Osteoblast (primary cell): ENCODE measurements around the gene TRIM40. TPM values are rescaled to one million over a fixed set of nuclear protein-coding genes. Genes with fewer than 3 reads are reported as not detected.

ENCODE experiments used
- DNase-seq: peaks from one replicate; pipeline ENCODE4 v3.0.0; 2011; ENCODE audit warnings: low spot score, mixed read lengths; ENCODE audit not compliant: insufficient read length; ENCODE audit errors: missing footprints
- H2AFZ ChIP-seq: 2 replicates; pipeline ENCODE4 v1.6.0; 2011; ENCODE audit warnings: mild to moderate bottlenecking, low read length
- H3K27ac ChIP-seq: 2 replicates; pipeline ENCODE4 v1.5.1; 2011; ENCODE audit warnings: mild to moderate bottlenecking, low read depth, low read length, moderate library complexity
- H3K27me3 ChIP-seq: 2 replicates; pipeline ENCODE4 v1.6.0; 2012; ENCODE audit warnings: mild to moderate bottlenecking, control low read depth, inconsistent platforms, low read length, moderate library complexity; ENCODE audit not compliant: insufficient read depth
- H3K36me3 ChIP-seq: 2 replicates; pipeline ENCODE4 v1.5.1; 2011; ENCODE audit warnings: mild to moderate bottlenecking, low read length, control low read depth, moderate library complexity; ENCODE audit not compliant: insufficient read depth
- H3K4me1 ChIP-seq: 2 replicates; pipeline ENCODE4 v1.5.1; 2011; ENCODE audit warnings: mild to moderate bottlenecking, low read length, control low read depth, moderate library complexity; ENCODE audit not compliant: insufficient read depth
- H3K4me2 ChIP-seq: 2 replicates; pipeline ENCODE4 v1.6.0; 2011; ENCODE audit warnings: mild to moderate bottlenecking, low read length; ENCODE audit not compliant: insufficient read depth
- H3K4me3 ChIP-seq: fragments of 200-600 bp; sonication (generic); 3 replicates; pipeline ENCODE4 v1.5.1; 2012; ENCODE audit warnings: mild to moderate bottlenecking, low read length, inconsistent platforms; ENCODE audit not compliant: insufficient read depth
- H3K79me2 ChIP-seq: 2 replicates; pipeline ENCODE4 v1.6.0; 2012; ENCODE audit warnings: mild to moderate bottlenecking, low read length, control low read depth, inconsistent platforms; ENCODE audit not compliant: insufficient read depth
- H3K9me3 ChIP-seq: 2 replicates; pipeline ENCODE4 v1.5.1; 2011; ENCODE audit warnings: low read depth, low read length, control low read depth
- H4K20me1 ChIP-seq: 2 replicates; pipeline ENCODE4 v1.6.0; 2012; ENCODE audit warnings: mild to moderate bottlenecking, low read length, control low read depth; ENCODE audit not compliant: insufficient read depth
- total RNA-seq: library from RNA; depleted of rRNA; stranded (reverse); fragments of >200 nt; gene quantifications from 2 replicates; pipeline ENCODE4 v1.2.3, GENCODE V29; 2012
- TF ChIP-seq, protein P1 (sequence below): IDR thresholded peaks from 2 replicates; pipeline ENCODE4 v1.5.1; 2011; ENCODE audit warnings: mild to moderate bottlenecking, low read depth, low read length, moderate library complexity; ENCODE audit errors: extremely low read depth

The TRIM40 gene
- total RNA-seq, 1 donor = not detected

DNA sequence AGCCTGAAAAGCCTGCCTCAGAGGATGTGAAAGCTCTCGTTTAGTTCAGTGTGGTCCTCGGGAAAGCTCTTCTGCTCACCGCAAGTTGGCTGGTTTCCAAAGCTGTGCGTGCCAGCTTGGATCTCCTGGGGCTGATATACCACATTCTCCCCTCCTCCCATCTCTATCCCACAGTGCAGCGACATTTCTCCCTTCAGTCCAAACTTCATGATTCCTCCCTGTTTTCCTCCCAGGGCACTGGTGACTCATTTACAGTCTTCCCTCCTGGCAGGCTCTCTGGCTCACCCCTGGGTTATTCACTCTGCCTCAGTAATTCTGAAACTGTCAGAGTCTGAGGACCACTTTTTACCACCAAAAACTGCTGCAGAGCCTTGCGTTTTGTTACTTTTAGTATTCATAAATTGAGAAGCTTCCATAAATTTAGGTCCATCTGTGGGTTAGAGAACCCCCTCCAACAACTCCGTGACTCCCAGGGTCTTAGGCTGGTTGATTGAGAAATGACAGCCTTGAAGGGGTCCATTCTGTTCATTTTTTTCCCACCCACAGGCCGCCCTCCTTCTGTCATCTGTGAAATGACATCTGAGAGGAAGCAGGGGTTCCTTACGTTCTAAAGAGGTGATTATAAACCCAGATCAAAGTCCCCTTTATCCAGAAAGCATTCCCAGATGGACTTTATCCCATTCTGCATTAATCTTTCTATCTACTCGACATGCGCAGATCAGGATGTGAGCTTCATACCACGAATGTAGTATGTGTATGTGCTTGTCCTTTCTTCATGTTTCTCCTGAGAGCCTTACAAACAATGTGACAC, 19.0 kb downstream of the TRIM40 start:
- no peaks in the 10 kb centered on the region for H3K27me3 ChIP-seq
- peak overlapping the region; percentile 44 for H3K27ac ChIP-seq
- H3K4me3 ChIP-seq = peak overlapping the region; percentile 1
- DNase-seq = peak; percentile 97
- no peak overlapping the region for H2AFZ ChIP-seq
- TF ChIP-seq, protein P1, sequence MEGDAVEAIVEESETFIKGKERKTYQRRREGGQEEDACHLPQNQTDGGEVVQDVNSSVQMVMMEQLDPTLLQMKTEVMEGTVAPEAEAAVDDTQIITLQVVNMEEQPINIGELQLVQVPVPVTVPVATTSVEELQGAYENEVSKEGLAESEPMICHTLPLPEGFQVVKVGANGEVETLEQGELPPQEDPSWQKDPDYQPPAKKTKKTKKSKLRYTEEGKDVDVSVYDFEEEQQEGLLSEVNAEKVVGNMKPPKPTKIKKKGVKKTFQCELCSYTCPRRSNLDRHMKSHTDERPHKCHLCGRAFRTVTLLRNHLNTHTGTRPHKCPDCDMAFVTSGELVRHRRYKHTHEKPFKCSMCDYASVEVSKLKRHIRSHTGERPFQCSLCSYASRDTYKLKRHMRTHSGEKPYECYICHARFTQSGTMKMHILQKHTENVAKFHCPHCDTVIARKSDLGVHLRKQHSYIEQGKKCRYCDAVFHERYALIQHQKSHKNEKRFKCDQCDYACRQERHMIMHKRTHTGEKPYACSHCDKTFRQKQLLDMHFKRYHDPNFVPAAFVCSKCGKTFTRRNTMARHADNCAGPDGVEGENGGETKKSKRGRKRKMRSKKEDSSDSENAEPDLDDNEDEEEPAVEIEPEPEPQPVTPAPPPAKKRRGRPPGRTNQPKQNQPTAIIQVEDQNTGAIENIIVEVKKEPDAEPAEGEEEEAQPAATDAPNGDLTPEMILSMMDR = no peak
- no peaks in the 10 kb centered on the region for H3K79me2 ChIP-seq
- peaks cover 36% of the 10 kb centered on the region for H3K4me1 ChIP-seq
- H3K4me2 ChIP-seq = peak overlapping the region; percentile 43
- no peaks in the 10 kb centered on the region for H4K20me1 ChIP-seq
- H3K9me3 ChIP-seq = no peaks in the 10 kb centered on the region
- no peaks in the 10 kb centered on the region for H3K36me3 ChIP-seq

DNA sequence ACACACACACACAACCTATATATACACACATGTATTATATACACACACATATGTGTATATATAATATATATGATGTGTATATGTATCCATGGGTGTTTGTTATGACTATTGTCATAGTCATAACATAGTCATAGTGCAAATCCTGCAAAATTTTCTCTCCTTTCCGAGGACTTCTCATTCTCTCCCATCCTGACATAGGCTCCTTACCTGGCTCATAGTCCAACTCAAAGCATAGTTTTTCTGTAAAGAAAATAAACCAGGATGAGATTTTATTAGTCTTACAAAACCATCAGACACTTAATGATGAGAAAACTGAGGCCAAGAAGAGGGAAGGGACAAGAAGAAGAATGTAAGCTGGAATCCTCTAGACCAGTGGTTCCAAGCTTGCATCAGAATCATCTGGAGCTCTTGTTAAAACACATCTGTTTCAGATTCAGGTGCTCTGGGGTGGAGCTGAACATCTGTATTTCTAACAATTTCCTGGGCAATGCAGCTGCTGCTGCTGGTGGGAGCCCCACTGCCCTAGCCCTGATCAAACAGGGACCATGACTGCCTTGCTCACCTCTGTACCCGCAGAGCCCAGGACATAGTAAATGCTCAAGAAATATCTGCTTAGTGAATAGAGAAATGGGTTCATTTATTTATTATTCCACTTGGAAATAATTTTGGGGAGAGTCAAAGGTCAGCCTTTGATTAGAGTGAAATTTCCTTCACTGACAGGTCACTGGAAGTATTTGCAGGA, 19.8 kb downstream of the TRIM40 start:
- H3K9me3 ChIP-seq = no peaks in the 10 kb centered on the region
- no peaks in the 10 kb centered on the region for H3K79me2 ChIP-seq
- no peaks in the 10 kb centered on the region for H4K20me1 ChIP-seq
- H3K4me3 ChIP-seq = no peak overlapping the region
- no peaks in the 10 kb centered on the region for H3K27me3 ChIP-seq
- TF ChIP-seq, protein P1 = no peak
- no peaks in the 10 kb centered on the region for H3K36me3 ChIP-seq
- H3K27ac ChIP-seq = peak overlapping the region; percentile 44
- no peak for DNase-seq
- H2AFZ ChIP-seq = peak overlapping the region; percentile 20
- H3K4me2 ChIP-seq = peak overlapping the region; percentile 58
- peaks cover 34% of the 10 kb centered on the region for H3K4me1 ChIP-seq

DNA sequence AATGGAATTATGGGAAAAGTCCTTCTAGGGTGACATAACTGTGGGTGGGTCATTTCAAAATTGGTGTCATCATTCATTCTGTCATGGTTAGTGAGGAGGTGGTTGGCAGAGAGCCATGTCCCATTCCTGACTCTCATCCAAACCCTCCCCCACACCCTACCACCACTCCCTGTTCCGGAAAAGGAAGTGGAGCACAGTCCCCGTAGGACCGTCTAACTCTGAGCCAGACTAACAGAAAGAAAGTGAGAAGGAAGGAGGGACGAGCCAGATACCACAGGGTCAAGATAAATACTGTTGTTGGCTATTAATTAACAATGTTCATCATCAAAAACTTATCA, 20.3 kb downstream of the TRIM40 start:
- H3K9me3 ChIP-seq = no peaks in the 10 kb centered on the region
- H3K4me2 ChIP-seq = peak overlapping the region; percentile 58
- H3K4me1 ChIP-seq = peaks cover 29% of the 10 kb centered on the region
- no peaks in the 10 kb centered on the region for H3K79me2 ChIP-seq
- no peak overlapping the region for H3K27ac ChIP-seq
- TF ChIP-seq, protein P1 = no peak
- no peak overlapping the region for H3K4me3 ChIP-seq
- no peaks in the 10 kb centered on the region for H4K20me1 ChIP-seq
- H2AFZ ChIP-seq = peak overlapping the region; percentile 20
- peak; percentile 83 for DNase-seq
- no peaks in the 10 kb centered on the region for H3K27me3 ChIP-seq
- H3K36me3 ChIP-seq = no peaks in the 10 kb centered on the region

DNA sequence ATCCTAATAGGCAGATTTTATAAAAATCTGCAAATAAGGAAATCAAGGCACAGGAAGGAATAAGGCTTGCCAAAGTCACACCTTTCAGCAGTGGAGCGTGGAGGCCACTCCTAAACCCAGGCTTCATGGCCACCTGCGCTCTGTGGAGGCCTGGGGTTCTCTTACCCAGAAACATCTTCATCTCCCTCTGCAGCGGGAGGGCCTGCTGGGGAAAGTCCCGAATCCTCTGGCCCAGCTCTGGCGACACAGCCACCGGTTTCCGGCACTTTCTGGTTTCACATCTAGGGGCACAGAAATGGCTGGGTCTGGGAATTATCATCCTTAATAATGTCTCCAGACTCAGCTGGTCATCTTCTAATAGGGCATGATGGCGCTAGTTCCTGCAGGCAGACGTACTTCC, 20.8 kb downstream of the TRIM40 start:
- Histone ChIP-seq H3K4me3 (no peak overlapping the region), H3K4me1 (peaks cover 25% of the 10 kb centered on the region), H3K9me3 (no peaks in the 10 kb centered on the region), H3K27me3 (no peaks in the 10 kb centered on the region), H4K20me1 (no peaks in the 10 kb centered on the region), H3K4me2 (no peak overlapping the region), H3K79me2 (no peaks in the 10 kb centered on the region), H3K27ac (no peak overlapping the region), H3K36me3 (no peaks in the 10 kb centered on the region), H2AFZ (no peak overlapping the region)
- TF ChIP-seq, protein P1 = no peak
- DNase-seq = no peak
